Small intestine (tissue), 16 donors: ENCODE data around the gene OR6A2. TPM values are rescaled to one million over a fixed set of nuclear protein-coding genes. Genes with fewer than 3 reads are reported as not detected.

Experiments
- DNase-seq, 2 donors: peaks; one replicate each; pipeline versions ENCODE4 v3.0.0 to v3.0.0-alpha.2; 2013
- FAIRE-seq: peaks from 2 replicates; lab custom pipeline; 2012; peaks lifted over from hg19 to GRCh38; lab: Jason Lieb, UNC
- H3K27ac ChIP-seq, 3 donors: one replicate each; pipeline ENCODE4 v1.5.1; 2013; ENCODE audit warnings: low read length in 2 of 3, mild to moderate bottlenecking in 2 of 3, control low read depth in 1 of 3, inconsistent platforms in 1 of 3, low read depth in 1 of 3, moderate library complexity in 1 of 3
- H3K27me3 ChIP-seq, 3 donors: one replicate each; pipeline ENCODE4 v1.6.1; 2013; ENCODE audit warnings: low read length in 3 of 3, inconsistent platforms in 1 of 3; ENCODE audit not compliant: control insufficient read depth in 3 of 3, insufficient read depth in 3 of 3
- H3K36me3 ChIP-seq, 3 donors: one replicate each; pipeline ENCODE4 v1.6.1; 2013; ENCODE audit warnings: low read length in 3 of 3, inconsistent platforms in 1 of 3, low read depth in 1 of 3, mild to moderate bottlenecking in 1 of 3, moderate library complexity in 1 of 3; ENCODE audit not compliant: control insufficient read depth in 3 of 3, insufficient read depth in 2 of 3
- H3K4me1 ChIP-seq, 3 donors: one replicate each; pipeline ENCODE4 v1.6.1; 2013; ENCODE audit warnings: low read length in 2 of 3, inconsistent platforms in 1 of 3, low read depth in 1 of 3, mild to moderate bottlenecking in 1 of 3, moderate library complexity in 1 of 3; ENCODE audit not compliant: control insufficient read depth in 3 of 3, insufficient read depth in 2 of 3
- H3K4me3 ChIP-seq, 3 donors: one replicate each; pipeline ENCODE4 v1.5.1; 2013; ENCODE audit warnings: low read length in 3 of 3, control low read depth in 1 of 3, inconsistent platforms in 1 of 3, low read depth in 1 of 3, mild to moderate bottlenecking in 1 of 3, moderate library complexity in 1 of 3
- H3K9me3 ChIP-seq, 2 donors: one replicate each; pipeline ENCODE4 v1.6.1; 2013; ENCODE audit warnings: low read depth in 1 of 2, low read length in 1 of 2; ENCODE audit not compliant: control insufficient read depth in 2 of 2, insufficient read depth in 1 of 2
- WGBS, 3 donors: extraction: QIAGEN DNeasy Blood & Tissue Kit; methylation state at CpG; one replicate each; pipeline ENCODE4 v1.1.7; 2013; 5-methylcytosine and 5-hydroxymethylcytosine counted together
- long read RNA-seq, 10 donors: transcript quantifications; one replicate each; lab custom pipeline, GENCODE V29; 2026
- polyA plus RNA-seq, 4 donors: library from polyadenylated mRNA; stranded (reverse) in 3 of 4; unstranded in 1 of 4; fragments of 200-250 nt in 3 of 4; fragments of 120-200 nt in 1 of 4; gene quantifications; one replicate each; pipeline versions ENCODE4 v1.2.1 to v1.2.3, GENCODE V29; 2013
- donor health status: healthy with polysubstance abuse.
- donor health status: control.
- donor health status: control.
- donor health status: Bipolar disorder and iron deficiency.
- donor health status: healthy.

OR6A2 gene
- under 1 TPM in 1 of 4 donors, not detected in 3; 0.03 TPM for polyA plus RNA-seq
- long read RNA-seq, donor 1 = 0 reads
- long read RNA-seq, donor 2 = 0 reads
- long read RNA-seq, donor 3 = 0 reads
- long read RNA-seq, donor 4 = 0 reads
- long read RNA-seq, donor 5 = 0 reads
- long read RNA-seq, donor 6, partial matches to known transcripts = 0 of 1 reads
- long read RNA-seq, donor 6, other reads (novel, unspliced or antisense) = 0 of 1 reads
- long read RNA-seq, donor 7 = 0 reads
- long read RNA-seq, donor 8 = 0 reads
- long read RNA-seq, donor 9 = 0 reads
- long read RNA-seq, donor 10 = 0 reads

- WGBS, 3 donors = 70 to 85% (median 80%) methylated on average over 1 of the region's 1 CpG
- no peak for DNase-seq
- no peak within 1 kb of the TSS for H3K4me3 ChIP-seq
- H3K36me3 ChIP-seq = no peaks in the 10 kb centered on the region
- H3K27me3 ChIP-seq = no peaks in the 10 kb centered on the region
- no peak for FAIRE-seq
- H3K27ac ChIP-seq = no peak within 1 kb of the TSS
- H3K4me1 ChIP-seq = no peaks in the 10 kb centered on the region
- H3K9me3 ChIP-seq = no peaks in the 10 kb centered on the region
Observed at GRCh38 chr11:6799402-6799801, at the start of gene OR6A2. Gene OR6A2 (minus strand): TSS chr11:6799689. CDS start chr11:6795708, 3,981 bp downstream.

- Histone ChIP-seq H3K4me1 (no peaks in the 10 kb centered on the region), H3K9me3 (no peaks in the 10 kb centered on the region), H3K4me3 (no peak within 1 kb of the TSS), H3K27ac (no peak within 1 kb of the TSS), H3K27me3 (no peaks in the 10 kb centered on the region), H3K36me3 (no peaks in the 10 kb centered on the region)
- FAIRE-seq (no peak), DNase-seq (no peak)
- 61 to 80% (median 73%) methylated on average over 3 of the region's 3 CpGs for WGBS, 3 donors
Observed at GRCh38 chr11:6845383-6845782, 45.9 kb upstream of the OR6A2 start, which contains the start of gene OR10A5. Gene OR10A5 (plus strand): TSS chr11:6845683. CDS start chr11:6845683, 0 bp downstream.

DNA sequence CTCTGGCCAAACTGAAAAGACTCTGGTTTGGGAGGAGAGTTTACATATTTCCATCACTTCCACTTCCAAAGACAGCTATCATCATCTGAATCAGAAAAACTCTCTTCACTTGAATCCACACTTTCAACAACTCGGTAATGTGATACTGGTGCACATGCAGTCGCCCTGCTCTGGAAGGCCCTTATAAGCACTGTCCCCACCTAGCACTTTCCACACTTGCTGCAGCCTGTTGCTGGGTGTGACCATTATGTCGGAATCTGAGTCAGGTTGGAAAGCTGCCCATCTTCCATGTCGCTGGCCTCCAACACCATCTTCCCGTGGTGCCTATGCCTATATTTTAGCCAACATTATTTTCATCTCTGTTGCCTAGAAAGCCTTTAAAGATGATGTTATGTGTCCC, 44.9 kb upstream of the OR6A2 start:
- FAIRE-seq = no peak
- Histone ChIP-seq H3K36me3 (no peaks in the 10 kb centered on the region), H3K4me1 (no peaks in the 10 kb centered on the region), H3K27me3 (no peaks in the 10 kb centered on the region), H3K27ac (no peak overlapping the region), H3K4me3 (no peak overlapping the region), H3K9me3 (no peaks in the 10 kb centered on the region)
- no peak for DNase-seq
- 91 to 92% (median 91%) methylated on average over 5 of the region's 5 CpGs for WGBS, 3 donors

- no peak for FAIRE-seq
- 57 to 65% (median 57%) methylated on average over 2 of the region's 2 CpGs for WGBS, 3 donors
- no peaks in the 10 kb centered on the region for H3K27me3 ChIP-seq
Observed at GRCh38 chr11:6843670-6844069, 44.2 kb upstream of the OR6A2 start.

DNA sequence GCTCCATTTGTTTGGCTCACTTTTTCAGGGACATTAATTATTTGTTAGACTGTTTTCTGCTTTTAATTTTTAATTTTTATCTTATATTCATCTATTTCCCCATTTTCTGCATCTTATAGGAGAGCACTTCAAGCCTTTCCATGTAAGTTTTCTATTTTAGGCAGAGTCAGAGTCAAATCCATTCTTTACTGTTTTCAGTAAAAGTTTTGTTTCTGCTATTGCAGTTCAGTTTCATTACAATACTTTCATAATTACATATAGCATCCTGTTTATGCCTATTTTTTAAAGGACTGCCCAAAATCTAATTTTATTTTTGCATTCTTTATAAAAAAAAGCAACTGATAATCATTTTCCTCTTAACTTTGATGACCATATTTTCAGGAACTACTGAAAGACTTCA, 42.2 kb upstream of the OR6A2 start:
- H3K36me3 ChIP-seq = no peaks in the 10 kb centered on the region
- FAIRE-seq (no peak), DNase-seq (no peak)
- H3K4me3 ChIP-seq = no peak overlapping the region
- no peaks in the 10 kb centered on the region for H3K27me3 ChIP-seq
- H3K4me1 ChIP-seq = no peaks in the 10 kb centered on the region
- no peaks in the 10 kb centered on the region for H3K9me3 ChIP-seq
- H3K27ac ChIP-seq = no peak overlapping the region

More at GRCh38 chr11:6843670-6844069, 44.2 kb upstream of the OR6A2 start:
- Histone ChIP-seq H3K36me3 (no peaks in the 10 kb centered on the region), H3K9me3 (no peaks in the 10 kb centered on the region), H3K4me1 (no peaks in the 10 kb centered on the region), H3K27ac (no peak overlapping the region), H3K4me3 (no peak overlapping the region)
- DNase-seq = no peak

DNA sequence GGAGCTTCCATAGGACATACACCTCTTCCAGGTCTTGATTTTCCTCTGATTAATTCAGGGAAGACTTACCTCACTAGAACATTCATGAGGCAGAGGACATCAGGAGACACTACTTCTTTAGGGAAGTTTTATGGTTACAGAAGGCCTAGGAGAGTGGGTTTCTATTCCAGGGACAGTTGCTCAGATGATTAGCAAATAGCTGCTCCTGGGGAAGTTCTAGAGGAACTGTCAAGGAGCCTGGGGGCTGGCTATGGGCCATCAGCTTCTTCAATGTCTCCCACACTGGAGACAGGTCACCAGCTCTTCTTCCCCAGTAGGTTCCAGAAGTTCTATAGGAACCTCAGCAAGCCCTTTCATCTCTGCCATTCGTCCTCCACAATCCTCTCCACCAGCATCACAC, 34.5 kb upstream of the OR6A2 start:
- H3K4me1 ChIP-seq = no peaks in the 10 kb centered on the region
- DNase-seq (no peak), FAIRE-seq (no peak)
- no peak overlapping the region for H3K4me3 ChIP-seq
- H3K36me3 ChIP-seq = no peaks in the 10 kb centered on the region
- no peaks in the 10 kb centered on the region for H3K27me3 ChIP-seq
- H3K9me3 ChIP-seq = no peaks in the 10 kb centered on the region
- H3K27ac ChIP-seq = no peak overlapping the region
- 41 to 76% (median 42%) methylated on average over 1 of the region's 1 CpG for WGBS, 3 donors

DNA sequence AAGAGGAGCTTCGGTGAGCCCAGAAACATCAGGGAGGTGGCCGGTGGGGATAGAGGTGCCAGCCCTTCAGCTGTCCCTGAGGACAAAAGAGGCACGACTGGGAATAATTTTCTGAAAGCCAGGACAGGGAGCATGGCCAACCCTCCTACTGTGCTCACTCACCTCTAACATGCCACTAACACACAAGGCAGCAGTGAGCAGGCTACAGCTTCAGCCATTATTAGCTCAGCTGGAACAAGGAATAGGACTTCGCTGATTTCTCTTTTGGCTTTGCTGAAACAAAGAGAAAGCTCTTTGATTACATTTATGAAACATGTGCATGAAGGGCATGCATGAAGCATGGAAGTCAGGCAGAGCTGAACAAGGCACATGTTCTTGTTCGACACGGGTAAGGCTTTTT, 33.9 kb upstream of the OR6A2 start:
- DNase-seq = no peak
- H3K9me3 ChIP-seq = no peaks in the 10 kb centered on the region
- no peak overlapping the region for H3K4me3 ChIP-seq
- no peak for FAIRE-seq
- H3K27ac ChIP-seq = no peak overlapping the region
- H3K36me3 ChIP-seq = no peaks in the 10 kb centered on the region
- no peaks in the 10 kb centered on the region for H3K4me1 ChIP-seq
- H3K27me3 ChIP-seq = no peaks in the 10 kb centered on the region
- WGBS, 3 donors = 75 to 85% (median 80%) methylated on average over 6 of the region's 6 CpGs

- no peak overlapping the region for H3K27ac ChIP-seq
- no peaks in the 10 kb centered on the region for H3K36me3 ChIP-seq
- H3K27me3 ChIP-seq = no peaks in the 10 kb centered on the region
- no peak overlapping the region for H3K4me3 ChIP-seq
- DNase-seq = no peak
- WGBS, 3 donors = 80 to 91% (median 83%) methylated on average over 1 of the region's 1 CpG
- no peaks in the 10 kb centered on the region for H3K4me1 ChIP-seq
- no peak for FAIRE-seq
- H3K9me3 ChIP-seq = no peaks in the 10 kb centered on the region
Observed at GRCh38 chr11:6828103-6828502, 28.6 kb upstream of the OR6A2 start.

- no peaks in the 10 kb centered on the region for H3K4me1 ChIP-seq
- H3K36me3 ChIP-seq = no peaks in the 10 kb centered on the region
- 65 to 81% (median 70%) methylated on average over 7 of the region's 7 CpGs for WGBS, 3 donors
- H3K27ac ChIP-seq = no peak overlapping the region
- no peak overlapping the region for H3K4me3 ChIP-seq
- no peaks in the 10 kb centered on the region for H3K9me3 ChIP-seq
- no peaks in the 10 kb centered on the region for H3K27me3 ChIP-seq
- FAIRE-seq (no peak), DNase-seq (no peak)
Observed at GRCh38 chr11:6825231-6825744, 25.8 kb upstream of the OR6A2 start.
